ENCODE measurements around the gene LY6G5C. TPM values are rescaled to one million over a fixed set of nuclear protein-coding genes. Genes with fewer than 3 reads are reported as not detected.
A peak's percentile ranks its signal among the peaks of the same experiment; 100 is the strongest.

The LY6G5C gene
- total and polyA plus RNA-seq, 9 of the 15 experiments (the other 6 are each of a cell fraction or from before 2014, with no cell fraction given), result 0.10 to 0.67 (median 0.46) TPM; not detected in 4

- TF ChIP-seq, protein P1, sequence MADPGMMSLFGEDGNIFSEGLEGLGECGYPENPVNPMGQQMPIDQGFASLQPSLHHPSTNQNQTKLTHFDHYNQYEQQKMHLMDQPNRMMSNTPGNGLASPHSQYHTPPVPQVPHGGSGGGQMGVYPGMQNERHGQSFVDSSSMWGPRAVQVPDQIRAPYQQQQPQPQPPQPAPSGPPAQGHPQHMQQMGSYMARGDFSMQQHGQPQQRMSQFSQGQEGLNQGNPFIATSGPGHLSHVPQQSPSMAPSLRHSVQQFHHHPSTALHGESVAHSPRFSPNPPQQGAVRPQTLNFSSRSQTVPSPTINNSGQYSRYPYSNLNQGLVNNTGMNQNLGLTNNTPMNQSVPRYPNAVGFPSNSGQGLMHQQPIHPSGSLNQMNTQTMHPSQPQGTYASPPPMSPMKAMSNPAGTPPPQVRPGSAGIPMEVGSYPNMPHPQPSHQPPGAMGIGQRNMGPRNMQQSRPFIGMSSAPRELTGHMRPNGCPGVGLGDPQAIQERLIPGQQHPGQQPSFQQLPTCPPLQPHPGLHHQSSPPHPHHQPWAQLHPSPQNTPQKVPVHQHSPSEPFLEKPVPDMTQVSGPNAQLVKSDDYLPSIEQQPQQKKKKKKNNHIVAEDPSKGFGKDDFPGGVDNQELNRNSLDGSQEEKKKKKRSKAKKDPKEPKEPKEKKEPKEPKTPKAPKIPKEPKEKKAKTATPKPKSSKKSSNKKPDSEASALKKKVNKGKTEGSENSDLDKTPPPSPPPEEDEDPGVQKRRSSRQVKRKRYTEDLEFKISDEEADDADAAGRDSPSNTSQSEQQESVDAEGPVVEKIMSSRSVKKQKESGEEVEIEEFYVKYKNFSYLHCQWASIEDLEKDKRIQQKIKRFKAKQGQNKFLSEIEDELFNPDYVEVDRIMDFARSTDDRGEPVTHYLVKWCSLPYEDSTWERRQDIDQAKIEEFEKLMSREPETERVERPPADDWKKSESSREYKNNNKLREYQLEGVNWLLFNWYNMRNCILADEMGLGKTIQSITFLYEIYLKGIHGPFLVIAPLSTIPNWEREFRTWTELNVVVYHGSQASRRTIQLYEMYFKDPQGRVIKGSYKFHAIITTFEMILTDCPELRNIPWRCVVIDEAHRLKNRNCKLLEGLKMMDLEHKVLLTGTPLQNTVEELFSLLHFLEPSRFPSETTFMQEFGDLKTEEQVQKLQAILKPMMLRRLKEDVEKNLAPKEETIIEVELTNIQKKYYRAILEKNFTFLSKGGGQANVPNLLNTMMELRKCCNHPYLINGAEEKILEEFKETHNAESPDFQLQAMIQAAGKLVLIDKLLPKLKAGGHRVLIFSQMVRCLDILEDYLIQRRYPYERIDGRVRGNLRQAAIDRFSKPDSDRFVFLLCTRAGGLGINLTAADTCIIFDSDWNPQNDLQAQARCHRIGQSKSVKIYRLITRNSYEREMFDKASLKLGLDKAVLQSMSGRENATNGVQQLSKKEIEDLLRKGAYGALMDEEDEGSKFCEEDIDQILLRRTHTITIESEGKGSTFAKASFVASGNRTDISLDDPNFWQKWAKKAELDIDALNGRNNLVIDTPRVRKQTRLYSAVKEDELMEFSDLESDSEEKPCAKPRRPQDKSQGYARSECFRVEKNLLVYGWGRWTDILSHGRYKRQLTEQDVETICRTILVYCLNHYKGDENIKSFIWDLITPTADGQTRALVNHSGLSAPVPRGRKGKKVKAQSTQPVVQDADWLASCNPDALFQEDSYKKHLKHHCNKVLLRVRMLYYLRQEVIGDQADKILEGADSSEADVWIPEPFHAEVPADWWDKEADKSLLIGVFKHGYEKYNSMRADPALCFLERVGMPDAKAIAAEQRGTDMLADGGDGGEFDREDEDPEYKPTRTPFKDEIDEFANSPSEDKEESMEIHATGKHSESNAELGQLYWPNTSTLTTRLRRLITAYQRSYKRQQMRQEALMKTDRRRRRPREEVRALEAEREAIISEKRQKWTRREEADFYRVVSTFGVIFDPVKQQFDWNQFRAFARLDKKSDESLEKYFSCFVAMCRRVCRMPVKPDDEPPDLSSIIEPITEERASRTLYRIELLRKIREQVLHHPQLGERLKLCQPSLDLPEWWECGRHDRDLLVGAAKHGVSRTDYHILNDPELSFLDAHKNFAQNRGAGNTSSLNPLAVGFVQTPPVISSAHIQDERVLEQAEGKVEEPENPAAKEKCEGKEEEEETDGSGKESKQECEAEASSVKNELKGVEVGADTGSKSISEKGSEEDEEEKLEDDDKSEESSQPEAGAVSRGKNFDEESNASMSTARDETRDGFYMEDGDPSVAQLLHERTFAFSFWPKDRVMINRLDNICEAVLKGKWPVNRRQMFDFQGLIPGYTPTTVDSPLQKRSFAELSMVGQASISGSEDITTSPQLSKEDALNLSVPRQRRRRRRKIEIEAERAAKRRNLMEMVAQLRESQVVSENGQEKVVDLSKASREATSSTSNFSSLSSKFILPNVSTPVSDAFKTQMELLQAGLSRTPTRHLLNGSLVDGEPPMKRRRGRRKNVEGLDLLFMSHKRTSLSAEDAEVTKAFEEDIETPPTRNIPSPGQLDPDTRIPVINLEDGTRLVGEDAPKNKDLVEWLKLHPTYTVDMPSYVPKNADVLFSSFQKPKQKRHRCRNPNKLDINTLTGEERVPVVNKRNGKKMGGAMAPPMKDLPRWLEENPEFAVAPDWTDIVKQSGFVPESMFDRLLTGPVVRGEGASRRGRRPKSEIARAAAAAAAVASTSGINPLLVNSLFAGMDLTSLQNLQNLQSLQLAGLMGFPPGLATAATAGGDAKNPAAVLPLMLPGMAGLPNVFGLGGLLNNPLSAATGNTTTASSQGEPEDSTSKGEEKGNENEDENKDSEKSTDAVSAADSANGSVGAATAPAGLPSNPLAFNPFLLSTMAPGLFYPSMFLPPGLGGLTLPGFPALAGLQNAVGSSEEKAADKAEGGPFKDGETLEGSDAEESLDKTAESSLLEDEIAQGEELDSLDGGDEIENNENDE (IDR thresholded peaks at IDR 0.05; ENCODE audit: low read depth, low read length), result no peak
- TF ChIP-seq ESRRA (IDR thresholded peaks at IDR 0.05; ENCODE audit: borderline replicate concordance, low read depth) (no peak), MAFF (IDR thresholded peaks at IDR 0.05; ENCODE audit: low read length) (peak; percentile 35; the same call in 1 of the 2 replicates), HDAC6 (IDR thresholded peaks at IDR 0.05; ENCODE audit: low read depth, low read length) (no peak), YBX1 (IDR thresholded peaks at IDR 0.05) (no peak), ZNF609 (CRISPR knock-in tag; IDR thresholded peaks at IDR 0.05; ENCODE audit: borderline replicate concordance) (no peak; the same call in 1 of the 2 replicates), NFIX (CRISPR knock-in tag; IDR thresholded peaks at IDR 0.05; ENCODE audit: low read depth) (no peak), ZZZ3 (IDR thresholded peaks at IDR 0.05) (no peak), ZNF232 (CRISPR knock-in tag; IDR thresholded peaks at IDR 0.05) (no peak)
These were observed 46.3 kb upstream of the LY6G5C start (continued) for GRCh38 chr6:31727034-31727716.
